HT1080 (cell line): ENCODE data around the gene HNRNPK. TPM values are rescaled to one million over a fixed set of nuclear protein-coding genes. Genes with fewer than 3 reads are reported as not detected.
"Not testable (repeated sequence)": the region's sequence is repeated elsewhere in the genome, so short reads cannot be mapped to it uniquely, and the experiment has no call there.

Source experiments
- DNase-seq: peaks from one replicate; pipeline ENCODE4 v3.0.0-alpha.2; 2015; ENCODE audit warnings: low read depth
- total RNA-seq: library from RNA; depleted of rRNA; stranded (reverse); fragments of >200 nt; shearing (Covaris generic); gene quantifications from 2 replicates; pipeline ENCODE4 v1.2.3, GENCODE V29; 2014

HNRNPK gene
- total RNA-seq, 1 experiment from 2014 or later, result 1,082 TPM

GRCh38 chr9:83977196-83977595 is 2.8 kb downstream of the HNRNPK start:
- no peak for DNase-seq

GRCh38 chr9:83976372-83976771 is 3.6 kb downstream of the HNRNPK start:
- DNase-seq, result no peak

GRCh38 chr9:83975300-83975699 is 4.7 kb downstream of the HNRNPK start:
- no peak for DNase-seq

- DNase-seq, result no peak
Measured at GRCh38 chr9:83972286-83972685, 7.7 kb downstream of the HNRNPK start.

GRCh38 chr9:83971485-83971884 is 8.5 kb downstream of the HNRNPK start:
- DNase-seq, result no peak

- DNase-seq, result no peak
Measured at GRCh38 chr9:83969602-83970001, 10.4 kb downstream of the HNRNPK start.

GRCh38 chr9:83967073-83967472 is 12.9 kb downstream of the HNRNPK start:
- no peak for DNase-seq

- no peak for DNase-seq
Measured at GRCh38 chr9:83966209-83966582, 13.8 kb downstream of the HNRNPK start.

- DNase-seq, result peak; percentile 17
Measured at GRCh38 chr9:83965350-83966208, 14.4 kb downstream of the HNRNPK start.

- DNase-seq, result no peak
Measured at GRCh38 chr9:83964973-83965349, 15.1 kb downstream of the HNRNPK start.

- DNase-seq, result no peak
Measured at GRCh38 chr9:83962165-83962564, 17.9 kb downstream of the HNRNPK start.

- no peak for DNase-seq
Measured at GRCh38 chr9:83960991-83961390, 19.0 kb downstream of the HNRNPK start.

GRCh38 chr9:83959061-83959460 is 21.0 kb downstream of the HNRNPK start:
- peak; percentile 75 for DNase-seq

GRCh38 chr9:83957248-83957513 is 22.8 kb downstream of the HNRNPK start:
- no peak for DNase-seq

- no peak for DNase-seq
Measured at GRCh38 chr9:83956436-83957247, 23.4 kb downstream of the HNRNPK start.

- DNase-seq, result no peak
Measured at GRCh38 chr9:83956086-83956435, 24.0 kb downstream of the HNRNPK start.

GRCh38 chr9:83948096-83948495 is 31.9 kb downstream of the HNRNPK start:
- not testable (repeated sequence) for DNase-seq

GRCh38 chr9:83940590-83941303 is 39.3 kb downstream of the HNRNPK start:
- DNase-seq, result no peak

- peak; percentile 63 for DNase-seq
Measured at GRCh38 chr9:83937861-83938455, 42.1 kb downstream of the HNRNPK start.

GRCh38 chr9:83936523-83936922 is 43.5 kb downstream of the HNRNPK start:
- DNase-seq, result no peak

GRCh38 chr9:83935276-83935935 is 44.6 kb downstream of the HNRNPK start:
- DNase-seq, result peak; percentile 83
